Right lobe of liver (tissue), 4 donors: ENCODE measurements around the gene ALDH7A1.

ENCODE experiments used
- POLR2A ChIP-seq: fragments of 450-650 bp; IDR thresholded peaks from one replicate; pipeline ENCODE4 v1.6.1; 2017; ENCODE audit warnings: antibody characterized with exemption, mild to moderate bottlenecking
- TF ChIP-seq, protein P1 (sequence below), 4 donors: fragments of 200-600 bp in 3 of 4; fragments of 450-650 bp in 1 of 4; IDR thresholded peaks; one replicate each; pipeline versions ENCODE4 v1.5.1 to v1.8.0; 2016 to 2022; ENCODE audit warnings: antibody characterized with exemption in 4 of 4, mild to moderate bottlenecking in 2 of 4
- donor health status: DM: no; HTN: no; CAD: no.
- donor health status: DM: no; HTN: no; CAD: no.
- donor health status: DM: no; HTN: yes; CAD: no.

GRCh38 chr5:126635585-126635984 is 40.6 kb upstream of the ALDH7A1 start:
- TF ChIP-seq, protein P1, sequence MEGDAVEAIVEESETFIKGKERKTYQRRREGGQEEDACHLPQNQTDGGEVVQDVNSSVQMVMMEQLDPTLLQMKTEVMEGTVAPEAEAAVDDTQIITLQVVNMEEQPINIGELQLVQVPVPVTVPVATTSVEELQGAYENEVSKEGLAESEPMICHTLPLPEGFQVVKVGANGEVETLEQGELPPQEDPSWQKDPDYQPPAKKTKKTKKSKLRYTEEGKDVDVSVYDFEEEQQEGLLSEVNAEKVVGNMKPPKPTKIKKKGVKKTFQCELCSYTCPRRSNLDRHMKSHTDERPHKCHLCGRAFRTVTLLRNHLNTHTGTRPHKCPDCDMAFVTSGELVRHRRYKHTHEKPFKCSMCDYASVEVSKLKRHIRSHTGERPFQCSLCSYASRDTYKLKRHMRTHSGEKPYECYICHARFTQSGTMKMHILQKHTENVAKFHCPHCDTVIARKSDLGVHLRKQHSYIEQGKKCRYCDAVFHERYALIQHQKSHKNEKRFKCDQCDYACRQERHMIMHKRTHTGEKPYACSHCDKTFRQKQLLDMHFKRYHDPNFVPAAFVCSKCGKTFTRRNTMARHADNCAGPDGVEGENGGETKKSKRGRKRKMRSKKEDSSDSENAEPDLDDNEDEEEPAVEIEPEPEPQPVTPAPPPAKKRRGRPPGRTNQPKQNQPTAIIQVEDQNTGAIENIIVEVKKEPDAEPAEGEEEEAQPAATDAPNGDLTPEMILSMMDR (IDR thresholded peaks at IDR 0.05) = no peak
- TF ChIP-seq POLR2A = no peak
